BJ (cell line): Measurements from ENCODE around the gene SYTL1. TPM values are rescaled to one million over a fixed set of nuclear protein-coding genes. Genes with fewer than 3 reads are reported as not detected.

Experiments used
- CTCF ChIA-PET: fragments of 350-600 bp; formaldehyde crosslinking; extraction: SDS; loops from one replicate; lab custom pipeline; 2021; ENCODE audit warnings: antibody characterized with exemption, inconsistent platforms; lab: Yijun Ruan, JAX
- POLR2A ChIA-PET: fragments of 300-600 bp; sonication (Branson Sonifier 250); formaldehyde crosslinking; extraction: SDS; loops from one replicate; lab custom pipeline; 2021; ENCODE audit warnings: antibody characterized with exemption; lab: Charles Lee
- DNase-seq: peaks from one replicate; pipeline ENCODE4 v3.0.0-alpha.2; 2011; ENCODE audit warnings: low read depth
- H3K27me3 ChIP-seq: 2 replicates; pipeline ENCODE4 v1.6.0; 2011; ENCODE audit warnings: low read length; ENCODE audit not compliant: control insufficient read depth, insufficient read depth
- H3K36me3 ChIP-seq: 2 replicates; pipeline ENCODE4 v1.5.1; 2011; ENCODE audit warnings: low read length; ENCODE audit not compliant: control insufficient read depth, insufficient read depth
- H3K4me3 ChIP-seq: 2 replicates; pipeline ENCODE4 v1.5.1; 2011; ENCODE audit warnings: low read depth, mild to moderate bottlenecking, control low read depth, low read length
- CTCF ChIP-seq: IDR thresholded peaks from 2 replicates; pipeline ENCODE4 v1.5.1; 2011; ENCODE audit warnings: low read depth, mild to moderate bottlenecking, control low read depth, inconsistent platforms, low read length, moderate library complexity; ENCODE audit not compliant: insufficient read depth
- polyA plus RNA-seq: library from polyadenylated mRNA; depleted of rRNA; stranded (reverse); fragments of >200 nt; gene quantifications from 2 replicates; pipeline ENCODE4 v1.2.3, GENCODE V29; 2011

Gene SYTL1
- polyA plus RNA-seq, 1 experiment: 0.23 TPM

DNA sequence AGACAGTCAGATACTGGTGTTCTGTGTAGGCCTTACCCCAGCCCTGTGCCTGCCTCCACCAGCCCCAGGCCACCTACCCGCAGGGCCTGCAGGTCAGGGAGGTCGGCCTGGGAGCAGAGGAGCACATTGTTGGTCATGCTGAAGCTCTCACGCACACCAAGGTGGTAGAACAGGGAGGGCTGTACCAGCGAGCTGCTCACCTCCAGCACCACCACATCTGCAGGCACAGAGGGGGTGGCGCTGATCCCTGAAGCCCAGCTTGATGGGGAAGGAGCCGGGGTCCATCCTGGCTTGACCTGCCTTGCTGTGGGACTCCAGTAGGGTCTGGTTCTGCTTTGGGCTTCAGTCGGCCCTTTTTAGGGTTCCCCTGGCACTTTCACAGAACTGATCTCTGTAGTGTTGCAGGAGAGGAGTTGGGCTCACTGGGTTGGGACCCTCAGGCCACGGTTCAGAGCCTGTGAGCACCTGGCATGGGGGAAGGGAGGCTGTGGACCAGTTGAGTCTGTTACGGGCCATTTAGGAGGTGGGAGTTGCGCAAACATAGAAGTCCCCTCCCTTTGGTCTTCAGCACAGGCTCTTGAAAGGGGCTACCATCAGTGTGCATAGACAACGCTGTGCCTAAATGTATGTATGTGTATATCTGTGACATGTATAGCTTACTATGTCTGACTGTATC lies 23.0 kb downstream of the SYTL1 start:
- Histone ChIP-seq H3K4me3 (peak overlapping the region; percentile 56), H3K36me3 (peaks cover 14% of the 10 kb centered on the region), H3K27me3 (no peaks in the 10 kb centered on the region)
- TF ChIP-seq CTCF: no peak
- DNase-seq: no peak
- ChIA-PET CTCF (interaction anchor here (0.6 to 6.1 kb wide), 14 partner anchors 8 to 297 kb away, joined by 3 to 118 read pairs (median 9); partner anchors contain the start of genes CD164L2 and GPR3), POLR2A (interaction anchor here (0.6 kb wide), 1 partner anchor 125 kb away, joined by 5 read pairs; the partner anchor contains the start of gene WASF2)

DNA sequence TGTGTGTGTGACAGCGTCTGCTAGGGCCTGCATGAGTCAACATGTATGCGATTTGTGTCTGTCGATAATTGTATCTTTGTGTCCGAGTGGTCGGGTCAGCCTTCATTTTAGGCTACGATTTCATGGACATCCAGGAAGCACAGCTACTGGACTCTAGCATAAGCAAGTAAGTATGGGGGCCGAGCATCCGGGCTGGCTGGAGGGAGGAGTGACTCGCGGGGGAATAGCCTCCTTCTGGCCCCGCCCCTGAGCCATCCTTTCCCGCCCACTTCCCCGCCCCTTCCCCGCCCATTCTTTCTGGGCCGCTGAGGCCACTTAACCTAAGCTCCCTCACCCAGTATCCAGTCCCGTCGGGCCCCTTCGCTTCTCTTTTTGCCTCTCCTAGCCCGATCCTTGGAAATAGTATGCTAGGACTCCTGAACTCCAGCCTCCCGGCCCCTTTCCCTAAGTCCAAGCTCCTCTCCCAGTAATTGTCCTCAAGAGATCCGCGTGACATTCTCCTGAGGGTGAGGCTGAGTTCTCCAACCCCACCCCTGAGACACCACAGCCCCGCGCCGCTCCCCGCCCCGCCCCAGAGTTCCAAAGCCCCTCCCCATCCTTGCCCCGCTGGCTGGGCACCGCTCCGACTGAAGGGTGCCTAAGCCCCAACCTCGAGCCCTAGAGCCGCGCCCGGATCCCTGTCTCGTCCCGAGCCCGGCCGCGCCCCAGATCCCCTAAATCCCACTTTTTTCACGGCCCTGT lies 23.7 kb downstream of the SYTL1 start:
- Histone ChIP-seq H3K27me3 (no peaks in the 10 kb centered on the region), H3K36me3 (peaks cover 14% of the 10 kb centered on the region), H3K4me3 (peak overlapping the region; percentile 56)
- peak; percentile 65 for DNase-seq
- ChIA-PET CTCF (interaction anchor here (0.6 to 6.1 kb wide), 27 partner anchors 9 to 297 kb away, joined by 3 to 118 read pairs (median 7); partner anchors contain the start of genes CD164L2, GPR3 and SYTL1), POLR2A (interaction anchor here (0.6 to 0.7 kb wide), 6 partner anchors 23 to 577 kb away, joined by 3 to 13 read pairs (median 9); partner anchors contain the start of gene WASF2)
- no peak for TF ChIP-seq CTCF

- Histone ChIP-seq H3K4me3 (peak overlapping the region; percentile 56), H3K27me3 (no peaks in the 10 kb centered on the region), H3K36me3 (peaks cover 13% of the 10 kb centered on the region)
- CTCF ChIA-PET: interaction anchor here (1.0 to 6.1 kb wide), 26 partner anchors 9 to 296 kb away, joined by 3 to 118 read pairs (median 6); partner anchors contain the start of genes CD164L2, FCN3, GPR3 and SYTL1
- POLR2A ChIA-PET: interaction anchor here (0.6 to 0.7 kb wide), 5 partner anchors 22 to 577 kb away, joined by 3 to 13 read pairs (median 9); no protein-coding TSS in a partner anchor
- DNase-seq: peak; percentile 14
- 0 out of 2 replicates have a peak, but pooled peaks have one; percentile 5 for TF ChIP-seq CTCF
Observed at GRCh38 chr1:27366113-27366410, 24.2 kb downstream of the SYTL1 start.

DNA sequence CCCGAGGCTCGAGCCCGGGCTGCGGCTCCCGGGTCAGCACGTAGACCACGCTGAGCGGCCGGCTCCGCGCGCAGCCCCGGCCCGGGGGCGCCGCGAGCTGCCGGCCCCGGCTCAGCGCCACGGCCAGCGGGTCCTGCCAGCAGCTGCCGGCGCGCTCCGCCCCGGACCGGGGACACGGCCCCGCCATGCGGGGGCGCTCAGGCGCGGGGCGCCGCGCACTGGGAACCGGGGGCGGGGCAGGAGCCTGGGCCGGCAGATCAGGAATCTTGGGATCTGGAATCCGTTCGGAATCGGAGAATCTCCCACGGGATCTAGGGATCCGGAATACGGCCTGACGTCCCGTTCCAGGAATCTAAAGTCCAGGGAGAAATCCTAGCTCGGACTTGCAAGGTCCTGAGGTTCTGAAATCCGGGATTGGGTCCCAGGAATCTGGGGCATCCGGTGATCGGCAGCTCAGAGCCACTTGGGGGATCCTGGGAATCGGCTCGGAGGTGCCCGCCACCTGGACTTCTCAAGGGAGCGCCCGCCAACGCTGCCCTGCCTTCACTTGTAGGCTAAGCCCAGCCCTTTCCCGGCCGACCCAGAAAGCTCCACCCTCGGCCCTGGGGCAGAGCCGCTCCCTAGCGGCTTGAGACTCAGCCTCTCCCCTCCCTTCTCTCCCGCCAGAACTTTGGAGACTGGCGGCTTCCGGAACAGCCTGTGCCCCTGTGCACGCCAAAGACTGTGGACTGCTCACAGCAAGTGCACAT lies 24.8 kb downstream of the SYTL1 start, which contains the start of gene MAP3K6:
MAP3K6 (minus strand) TSS at position 551 of the 749 bp plus-strand sequence; CDS start at position 187, 364 bp downstream.
- CTCF ChIA-PET: interaction anchor here (0.7 to 6.1 kb wide), 31 partner anchors 8 to 479 kb away, joined by 3 to 118 read pairs (median 5); partner anchors contain the start of genes CD164L2, FCN3, GPR3 and SYTL1
- Histone ChIP-seq H3K27me3 (no peaks in the 10 kb centered on the region), H3K36me3 (peaks cover 9% of the 10 kb centered on the region), H3K4me3 (peak within 1 kb of the TSS; percentile 56)
- peak; percentile 33 for DNase-seq
- TF ChIP-seq CTCF: peak; percentile 24; the same call in 1 of the 2 replicates
- POLR2A ChIA-PET: interaction anchor here (0.6 to 1.0 kb wide), 2 partner anchors 22 to 67 kb away, joined by 3 to 5 read pairs; no protein-coding TSS in a partner anchor
